CD14-positive monocyte (primary cell): Measurements from ENCODE around the gene IFITM2. TPM values are rescaled to one million over a fixed set of nuclear protein-coding genes. Genes with fewer than 3 reads are reported as not detected.

Experiments used
- DNase-seq, 3 donors: peaks; one replicate each; pipeline ENCODE4 v3.0.0-alpha.2; 2011 to 2022
- H2AFZ ChIP-seq: 2 replicates; pipeline ENCODE4 v1.6.0; 2012; ENCODE audit warnings: mild to moderate bottlenecking, low read depth, low read length, inconsistent platforms; ENCODE audit not compliant: insufficient read depth, poor library complexity, severe bottlenecking
- H3K27ac ChIP-seq, 2 donors: 1 replicate in 1 of 2; 2 replicates in 1 of 2; pipeline ENCODE4 v1.5.1; 2012 to 2013; ENCODE audit warnings: low read length in 2 of 2, control low read depth in 1 of 2, inconsistent platforms in 1 of 2, low read depth in 1 of 2, mild to moderate bottlenecking in 1 of 2
- H3K27me3 ChIP-seq, 2 donors: one replicate each; pipeline versions ENCODE4 v1.6.0 to v1.6.1; 2011 to 2013; ENCODE audit warnings: low read length in 2 of 2; ENCODE audit not compliant: control insufficient read depth in 2 of 2, insufficient read depth in 2 of 2
- H3K36me3 ChIP-seq, 2 donors: replicated peaks in 1 of 2; 1 replicate in 1 of 2; 2 replicates in 1 of 2; pipeline versions ENCODE4 v1.5.1 to v1.6.1; 2012 to 2013; ENCODE audit warnings: low read length in 2 of 2, control low read depth in 1 of 2, inconsistent platforms in 1 of 2, mild to moderate bottlenecking in 1 of 2; ENCODE audit not compliant: insufficient read depth in 2 of 2, control insufficient read depth in 1 of 2
- H3K4me1 ChIP-seq, 2 donors: 1 replicate in 1 of 2; 2 replicates in 1 of 2; pipeline versions ENCODE4 v1.5.1 to v1.6.1; 2012 to 2013; ENCODE audit warnings: low read length in 2 of 2, control low read depth in 1 of 2, inconsistent platforms in 1 of 2, mild to moderate bottlenecking in 1 of 2, moderate library complexity in 1 of 2; ENCODE audit not compliant: insufficient read depth in 2 of 2, control insufficient read depth in 1 of 2
- H3K4me2 ChIP-seq: replicated peaks from 2 replicates; pipeline ENCODE3; 2012; ENCODE audit warnings: low read length, moderate library complexity, mild to moderate bottlenecking; ENCODE audit not compliant: poor library complexity, severe bottlenecking; ENCODE audit errors: extremely low read depth
- H3K4me3 ChIP-seq, 3 experiments: fragments of 200-600 bp in 1 of 3; sonication (generic) in 1 of 3; replicated peaks in 1 of 3; 1 replicate in 2 of 3; 2 replicates in 1 of 3; pipeline ENCODE4 v1.5.1; 2011 to 2013; ENCODE audit warnings: low read length in 3 of 3, mild to moderate bottlenecking in 3 of 3, control low read depth in 2 of 3, low read depth in 2 of 3, inconsistent platforms in 1 of 3, moderate library complexity in 1 of 3
- H3K79me2 ChIP-seq: 2 replicates; pipeline ENCODE4 v1.6.0; 2012; ENCODE audit warnings: mild to moderate bottlenecking, control low read depth, inconsistent platforms, low read length, moderate library complexity; ENCODE audit not compliant: insufficient read depth
- H3K9ac ChIP-seq: 2 replicates; pipeline ENCODE4 v1.6.0; 2017; ENCODE audit warnings: low read length, mild to moderate bottlenecking; ENCODE audit not compliant: insufficient read depth, poor library complexity, severe bottlenecking
- H3K9me3 ChIP-seq, 2 donors: replicated peaks in 1 of 2; 1 replicate in 1 of 2; 2 replicates in 1 of 2; pipeline versions ENCODE4 v1.5.1 to v1.6.1; 2012 to 2013; ENCODE audit warnings: low read length in 2 of 2, control low read depth in 1 of 2; ENCODE audit not compliant: control insufficient read depth in 1 of 2, insufficient read depth in 1 of 2
- H4K20me1 ChIP-seq: 2 replicates; pipeline ENCODE4 v1.6.0; 2012; ENCODE audit warnings: mild to moderate bottlenecking, low read length, control low read depth, moderate library complexity; ENCODE audit not compliant: insufficient read depth
- H3K27ac Mint-ChIP-seq, 7 donors: one replicate each; pipeline ENCODE4 v1.8.0; 2020; ENCODE audit warnings: mild to moderate bottlenecking in 7 of 7, mixed read lengths in 7 of 7, moderate library complexity in 6 of 7, inconsistent platforms in 2 of 7
- H3K27me3 Mint-ChIP-seq, 3 donors: one replicate each; pipeline ENCODE4 v1.8.0; 2021 to 2022; ENCODE audit warnings: low read depth in 3 of 3, mild to moderate bottlenecking in 3 of 3, mixed read lengths in 3 of 3, moderate library complexity in 3 of 3, inconsistent platforms in 1 of 3
- H3K36me3 Mint-ChIP-seq, 2 donors: one replicate each; pipeline ENCODE4 v1.8.0; 2020; ENCODE audit warnings: mixed read lengths in 2 of 2, inconsistent platforms in 1 of 2, mild to moderate bottlenecking in 1 of 2
- H3K4me1 Mint-ChIP-seq: one replicate; pipeline ENCODE4 v1.8.0; 2020; ENCODE audit warnings: mild to moderate bottlenecking, mixed read lengths
- H3K4me3 Mint-ChIP-seq, 2 donors: one replicate each; pipeline ENCODE4 v1.8.0; 2020; ENCODE audit warnings: mild to moderate bottlenecking in 2 of 2, mixed read lengths in 2 of 2, moderate library complexity in 1 of 2
- H3K9me3 Mint-ChIP-seq, 7 donors: one replicate each; pipeline ENCODE4 v1.8.0; 2020 to 2022; ENCODE audit warnings: mixed read lengths in 7 of 7, mild to moderate bottlenecking in 6 of 7, moderate library complexity in 6 of 7, inconsistent platforms in 2 of 7
- CTCF ChIP-seq: fragments of 200-600 bp; IDR thresholded peaks from one replicate; pipeline ENCODE4 v1.8.0; 2022; ENCODE audit warnings: antibody characterized with exemption, mild to moderate bottlenecking
- WGBS: methylation state at CpG from one replicate; pipeline ENCODE4 v1.1.5; 2013; ENCODE audit warnings: missing lambda C conversion rate; ENCODE audit not compliant: insufficient coverage; 5-methylcytosine and 5-hydroxymethylcytosine counted together
- intact Hi-C, 2 donors: fragments of 100-400 bp; cut with micrococcal nuclease; formaldehyde crosslinking; loops; one replicate each; pipeline versions ENCODE4 v1.15.0 to v1.15.1; 2023
- polyA plus RNA-seq, 3 donors: library from polyadenylated mRNA; depleted of rRNA in 1 of 3; unstranded in 2 of 3; stranded (reverse) in 1 of 3; fragments of 300-500 nt in 2 of 3; fragments of >200 nt in 1 of 3; fragmentation: Illumina TruSeq in 2 of 3; gene quantifications; 1 replicate in 2 of 3; 2 replicates in 1 of 3; pipeline ENCODE4 v1.2.3, GENCODE V29; 2012 to 2021

The IFITM2 gene
- polyA plus RNA-seq, 3 donors: 625 to 1,147 (median 705) TPM

GRCh38 chr11:326842-327580 lies 19.4 kb downstream of the IFITM2 start:
- peak overlapping the region in 2 of 3 experiments; percentile 9 to 58 for H3K4me3 ChIP-seq
- H3K9ac ChIP-seq: peak overlapping the region; percentile 60
- no peaks in the 10 kb centered on the region for H3K27me3 ChIP-seq
- H3K9me3 Mint-ChIP-seq: peaks cover 9 to 13% (median 11%) of the 10 kb centered on the region in 7 donors
- no peaks in the 10 kb centered on the region for H3K79me2 ChIP-seq
- 3% methylated on average over 8 of the region's 19 CpGs for WGBS
- no peak for TF ChIP-seq CTCF
- H3K36me3 Mint-ChIP-seq: peaks cover 2 to 3% of the 10 kb centered on the region in 2 donors
- H3K4me1 Mint-ChIP-seq: peaks cover 50% of the 10 kb centered on the region
- H3K36me3 ChIP-seq: no peaks in the 10 kb centered on the region
- peaks cover 28 to 49% of the 10 kb centered on the region in 2 donors for H3K4me1 ChIP-seq
- H3K4me3 Mint-ChIP-seq: peak overlapping the region; percentile 70 to 81
- DNase-seq: peak; percentile 87 to 94 (median 91)
- H4K20me1 ChIP-seq: no peaks in the 10 kb centered on the region
- peak overlapping the region; percentile 90 to 96 for H3K27ac ChIP-seq
- intact Hi-C loops: no loop called here
- H2AFZ ChIP-seq: peak overlapping the region; percentile 90
- peaks cover 7 to 12% of the 10 kb centered on the region in 2 donors for H3K9me3 ChIP-seq
- H3K27ac Mint-ChIP-seq: peak overlapping the region; percentile 94 to 98 (median 97)
- peaks cover 3 to 11% (median 8%) of the 10 kb centered on the region in 3 donors for H3K27me3 Mint-ChIP-seq
- H3K4me2 ChIP-seq: peak overlapping the region; percentile 65

GRCh38 chr11:327581-327923 lies 19.9 kb downstream of the IFITM2 start:
- Mint-ChIP-seq H3K36me3 (peaks cover 2 to 3% of the 10 kb centered on the region in 2 donors), H3K4me3 (peak overlapping the region; percentile 50 to 75), H3K27me3 (peaks cover 6 to 11% (median 9%) of the 10 kb centered on the region in 3 donors), H3K9me3 (peaks cover 14 to 18% (median 16%) of the 10 kb centered on the region in 7 donors), H3K4me1 (peaks cover 50% of the 10 kb centered on the region), H3K27ac (peak overlapping the region; percentile 92 to 98 (median 97))
- Histone ChIP-seq H3K27ac (peak overlapping the region; percentile 90 to 96), H3K9ac (peak overlapping the region; percentile 60), H3K79me2 (no peaks in the 10 kb centered on the region), H3K9me3 (peaks cover 7 to 14% of the 10 kb centered on the region in 2 donors), H3K4me2 (peak overlapping the region; percentile 65), H2AFZ (peak overlapping the region; percentile 90), H3K27me3 (no peaks in the 10 kb centered on the region), H3K36me3 (no peaks in the 10 kb centered on the region), H4K20me1 (no peaks in the 10 kb centered on the region), H3K4me1 (peaks cover 28 to 49% of the 10 kb centered on the region in 2 donors), H3K4me3 (peak overlapping the region in 1 of 3 experiments; percentile 58)
- DNase-seq: no peak
- intact Hi-C loops: no loop called here
- no peak for TF ChIP-seq CTCF
- no CpG with 5 or more reads among the region's 3 CpGs for WGBS
